Spinal cord (tissue), 10 donors: ENCODE results near the gene BCHE. TPM values are rescaled to one million over a fixed set of nuclear protein-coding genes. Genes with fewer than 3 reads are reported as not detected.

Source experiments
- DNase-seq, 6 donors: peaks; one replicate each; pipeline versions ENCODE4 v3.0.0 to v3.0.0-alpha.2; 2013 to 2015; ENCODE audit warnings: low spot score in 6 of 6, low read depth in 4 of 6
- H3K27ac ChIP-seq: one replicate; pipeline ENCODE4 v1.5.1; 2013; ENCODE audit warnings: low read depth, low read length, control low read depth
- H3K27me3 ChIP-seq: one replicate; pipeline ENCODE4 v1.6.1; 2013; ENCODE audit warnings: low read length; ENCODE audit not compliant: control insufficient read depth, insufficient read depth
- H3K36me3 ChIP-seq: one replicate; pipeline ENCODE4 v1.6.1; 2013; ENCODE audit warnings: low read length; ENCODE audit not compliant: control insufficient read depth, insufficient read depth
- H3K4me1 ChIP-seq: one replicate; pipeline ENCODE4 v1.6.1; 2013; ENCODE audit warnings: low read length; ENCODE audit not compliant: control insufficient read depth, insufficient read depth
- H3K4me3 ChIP-seq: one replicate; pipeline ENCODE4 v1.5.1; 2013; ENCODE audit warnings: low read depth, low read length, control low read depth
- H3K9me3 ChIP-seq: one replicate; pipeline ENCODE4 v1.6.1; 2013; ENCODE audit warnings: low read length; ENCODE audit not compliant: control insufficient read depth, insufficient read depth
- WGBS: methylation state at CpG from one replicate; pipeline ENCODE4 v1.1.5; 2013; ENCODE audit warnings: missing lambda C conversion rate; ENCODE audit not compliant: insufficient coverage; 5-methylcytosine and 5-hydroxymethylcytosine counted together
- polyA plus RNA-seq, 2 donors: library from polyadenylated mRNA; unstranded; fragments of 120-200 nt; gene quantifications; one replicate each; pipeline ENCODE4 v1.2.1, GENCODE V29; 2013; ENCODE audit not compliant: insufficient read length in 2 of 2
- total RNA-seq, 2 donors: library from RNA; depleted of rRNA in 1 of 2; stranded (reverse); fragments of 120-200 nt in 1 of 2; fragments of >200 nt in 1 of 2; gene quantifications; one replicate each; pipeline versions ENCODE4 v1.2.3 to v1.2.4, GENCODE V29; 2013 to 2014
- donor health status: healthy.

Gene BCHE
- total and polyA plus RNA-seq, 4 donors, result 32.1 to 58.8 (median 38.5) TPM

- no peaks in the 10 kb centered on the region for H3K4me1 ChIP-seq
- no peaks in the 10 kb centered on the region for H3K27me3 ChIP-seq
- no peaks in the 10 kb centered on the region for H3K36me3 ChIP-seq
- H3K9me3 ChIP-seq, result peaks cover 4% of the 10 kb centered on the region
- H3K4me3 ChIP-seq, result no peak overlapping the region
- no peak for DNase-seq
- H3K27ac ChIP-seq, result no peak overlapping the region
- no CpG with 5 or more reads among the region's 3 CpGs for WGBS
These were observed 66.4 kb downstream of the BCHE start for GRCh38 chr3:165770781-165771180.

- Histone ChIP-seq H3K9me3 (peaks cover 4% of the 10 kb centered on the region), H3K27ac (no peak overlapping the region), H3K4me1 (no peaks in the 10 kb centered on the region), H3K4me3 (no peak overlapping the region), H3K27me3 (no peaks in the 10 kb centered on the region), H3K36me3 (no peaks in the 10 kb centered on the region)
- no peak for DNase-seq
- no CpG with 5 or more reads among the region's 4 CpGs for WGBS
These were observed 68.5 kb downstream of the BCHE start for GRCh38 chr3:165768680-165769079.

GRCh38 chr3:165759041-165759440 lies 78.2 kb downstream of the BCHE start:
- no peaks in the 10 kb centered on the region for H3K4me1 ChIP-seq
- no peaks in the 10 kb centered on the region for H3K9me3 ChIP-seq
- no peak overlapping the region for H3K4me3 ChIP-seq
- no peaks in the 10 kb centered on the region for H3K36me3 ChIP-seq
- H3K27ac ChIP-seq, result no peak overlapping the region
- 79% methylated on average over 3 of the region's 3 CpGs for WGBS
- H3K27me3 ChIP-seq, result no peaks in the 10 kb centered on the region
- DNase-seq, result no peak

- no CpG with 5 or more reads among the region's 1 CpG for WGBS
- Histone ChIP-seq H3K27me3 (no peaks in the 10 kb centered on the region), H3K9me3 (no peaks in the 10 kb centered on the region), H3K4me3 (no peak overlapping the region), H3K36me3 (no peaks in the 10 kb centered on the region), H3K27ac (no peak overlapping the region), H3K4me1 (no peaks in the 10 kb centered on the region)
- DNase-seq, result no peak
These were observed 81.7 kb downstream of the BCHE start for GRCh38 chr3:165755571-165755970.

- Histone ChIP-seq H3K27ac (no peak overlapping the region), H3K9me3 (no peaks in the 10 kb centered on the region), H3K27me3 (no peaks in the 10 kb centered on the region), H3K36me3 (no peaks in the 10 kb centered on the region), H3K4me1 (no peaks in the 10 kb centered on the region), H3K4me3 (no peak overlapping the region)
- no peak for DNase-seq
- no CpG with 5 or more reads among the region's 1 CpG for WGBS
These were observed 82.8 kb downstream of the BCHE start for GRCh38 chr3:165754219-165755007.

GRCh38 chr3:165753560-165753959 lies 83.7 kb downstream of the BCHE start:
- no peaks in the 10 kb centered on the region for H3K4me1 ChIP-seq
- peak in 2 of 6 donors; percentile 40 to 60 for DNase-seq
- no peak overlapping the region for H3K27ac ChIP-seq
- no peaks in the 10 kb centered on the region for H3K36me3 ChIP-seq
- no peaks in the 10 kb centered on the region for H3K27me3 ChIP-seq
- no peaks in the 10 kb centered on the region for H3K9me3 ChIP-seq
- H3K4me3 ChIP-seq, result no peak overlapping the region

- Histone ChIP-seq H3K9me3 (no peaks in the 10 kb centered on the region), H3K4me1 (no peaks in the 10 kb centered on the region), H3K27ac (no peak overlapping the region), H3K27me3 (no peaks in the 10 kb centered on the region), H3K4me3 (no peak overlapping the region), H3K36me3 (no peaks in the 10 kb centered on the region)
- WGBS, result 57% methylated on average over 3 of the region's 7 CpGs
- DNase-seq, result no peak
These were observed 85.6 kb downstream of the BCHE start for GRCh38 chr3:165751637-165752036.

GRCh38 chr3:165749821-165750220 lies 87.4 kb downstream of the BCHE start:
- no peaks in the 10 kb centered on the region for H3K9me3 ChIP-seq
- no peak overlapping the region for H3K27ac ChIP-seq
- H3K4me1 ChIP-seq, result no peaks in the 10 kb centered on the region
- DNase-seq, result no peak
- H3K27me3 ChIP-seq, result no peaks in the 10 kb centered on the region
- no peaks in the 10 kb centered on the region for H3K36me3 ChIP-seq
- no peak overlapping the region for H3K4me3 ChIP-seq

GRCh38 chr3:165749241-165749640 lies 88.0 kb downstream of the BCHE start:
- no peak overlapping the region for H3K27ac ChIP-seq
- DNase-seq, result no peak
- H3K4me3 ChIP-seq, result no peak overlapping the region
- no peaks in the 10 kb centered on the region for H3K36me3 ChIP-seq
- H3K27me3 ChIP-seq, result no peaks in the 10 kb centered on the region
- no peaks in the 10 kb centered on the region for H3K4me1 ChIP-seq
- no peaks in the 10 kb centered on the region for H3K9me3 ChIP-seq
- whole genome bisulfite sequencing, result no CpG with 5 or more reads among the region's 2 CpGs

GRCh38 chr3:165748094-165748493 lies 89.1 kb downstream of the BCHE start:
- H3K36me3 ChIP-seq, result no peaks in the 10 kb centered on the region
- H3K4me1 ChIP-seq, result no peaks in the 10 kb centered on the region
- peak in 2 of 6 donors; percentile 1 to 20 for DNase-seq
- H3K4me3 ChIP-seq, result no peak overlapping the region
- H3K9me3 ChIP-seq, result no peaks in the 10 kb centered on the region
- no peaks in the 10 kb centered on the region for H3K27me3 ChIP-seq
- H3K27ac ChIP-seq, result no peak overlapping the region
- WGBS, result no CpG with 5 or more reads among the region's 2 CpGs
